CD4-positive, alpha-beta T cell treated with Interleukin-4 for 1 hour (primary cell): ENCODE measurements around the gene RIC8A.
"Not testable (repeated sequence)": the region's sequence is repeated elsewhere in the genome, so short reads cannot be mapped to it uniquely, and the experiment has no call there.

ENCODE experiments used
- DNase-seq, 2 donors: peaks; one replicate each; pipeline ENCODE4 v3.0.0-alpha.2; 2020 to 2022

RIC8A gene

GRCh38 chr11:220641-221215 is 13.2 kb downstream of the RIC8A start:
- DNase-seq = not testable (repeated sequence)

GRCh38 chr11:221539-221938 is 14.0 kb downstream of the RIC8A start:
- no peak for DNase-seq

- DNase-seq = no peak
These were observed 14.7 kb downstream of the RIC8A start for GRCh38 chr11:221998-222789.

- no peak for DNase-seq
These were observed 15.7 kb downstream of the RIC8A start for GRCh38 chr11:223026-223789.

- no peak for DNase-seq
These were observed 16.4 kb downstream of the RIC8A start for GRCh38 chr11:223884-224283.

- DNase-seq = no peak
These were observed 16.9 kb downstream of the RIC8A start for GRCh38 chr11:224424-224823.

GRCh38 chr11:225734-226453 is 18.4 kb downstream of the RIC8A start:
- no peak for DNase-seq

- no peak for DNase-seq
These were observed 20.4 kb downstream of the RIC8A start for GRCh38 chr11:227824-228379.

GRCh38 chr11:230431-230830 is 22.9 kb downstream of the RIC8A start:
- DNase-seq = no peak

- DNase-seq = no peak
These were observed 25.5 kb downstream of the RIC8A start for GRCh38 chr11:232783-233565.

GRCh38 chr11:235180-235579 is 27.7 kb downstream of the RIC8A start:
- DNase-seq = no peak

- DNase-seq = peak in 1 of 2 donors; percentile 66
These were observed 28.1 kb downstream of the RIC8A start for GRCh38 chr11:235609-235996.

GRCh38 chr11:235997-236773 is 28.7 kb downstream of the RIC8A start, which contains the start of gene SIRT3:
Gene SIRT3, minus strand, starts transcription at chr11:236342. Its CDS starts 14 bp downstream, at chr11:236328.
- peak; percentile 90 to 91 for DNase-seq

- DNase-seq = peak; percentile 87 to 88
These were observed 29.6 kb downstream of the RIC8A start, which contains the start of gene PSMD13 for GRCh38 chr11:236774-237767. Gene PSMD13, plus strand, starts transcription at chr11:236976. Its CDS starts 74 bp downstream, at chr11:237050.

- DNase-seq = not testable (repeated sequence)
These were observed 30.8 kb downstream of the RIC8A start for GRCh38 chr11:238346-238745.

GRCh38 chr11:240315-240714 is 32.8 kb downstream of the RIC8A start:
- DNase-seq = no peak

- no peak for DNase-seq
These were observed 34.1 kb downstream of the RIC8A start for GRCh38 chr11:241634-242033.

GRCh38 chr11:244376-244775 is 36.9 kb downstream of the RIC8A start:
- no peak for DNase-seq

GRCh38 chr11:249062-249461 is 41.6 kb downstream of the RIC8A start:
- no peak for DNase-seq

GRCh38 chr11:250274-250673 is 42.8 kb downstream of the RIC8A start:
- DNase-seq = no peak
